Peyer's patch (tissue), 4 donors: Measurements from ENCODE around the gene ARHGEF18. TPM values are rescaled to one million over a fixed set of nuclear protein-coding genes. Genes with fewer than 3 reads are reported as not detected.
"Not testable (repeated sequence)": the region's sequence is repeated elsewhere in the genome, so short reads cannot be mapped to it uniquely, and the experiment has no call there.

Experiments
- DNase-seq, 3 donors: peaks; one replicate each; pipeline ENCODE4 v3.0.0-alpha.2; 2017 to 2019
- H3K27ac ChIP-seq, 4 donors: fragments of 200-600 bp; sonication (generic); one replicate each; pipeline ENCODE4 v1.5.1; 2016 to 2019
- H3K27me3 ChIP-seq, 2 donors: fragments of 200-600 bp; sonication (generic); one replicate each; pipeline ENCODE4 v1.5.1; 2019
- H3K36me3 ChIP-seq, 3 donors: fragments of 200-600 bp; sonication (generic); one replicate each; pipeline ENCODE4 v1.5.1; 2016 to 2019
- H3K4me1 ChIP-seq, 4 donors: fragments of 200-600 bp; sonication (generic); one replicate each; pipeline ENCODE4 v1.5.1; 2016 to 2019
- H3K4me3 ChIP-seq, 4 donors: fragments of 200-600 bp; sonication (generic); 1 replicate in 3 of 4; 2 replicates in 1 of 4; pipeline ENCODE4 v1.5.1; 2016 to 2019; ENCODE audit warnings: mild to moderate bottlenecking in 1 of 4
- H3K9me3 ChIP-seq, 4 donors: fragments of 200-600 bp; sonication (generic); one replicate each; pipeline ENCODE4 v1.5.1; 2016 to 2019; ENCODE audit warnings: mild to moderate bottlenecking in 1 of 4
- POLR2A ChIP-seq, 2 donors: fragments of 450-650 bp; IDR thresholded peaks; one replicate each; pipeline ENCODE4 v1.5.1; 2017; ENCODE audit warnings: antibody characterized with exemption in 2 of 2, mild to moderate bottlenecking in 2 of 2, moderate library complexity in 2 of 2
- total RNA-seq, 4 donors: library from RNA; depleted of rRNA; stranded (reverse); fragments of >200 nt; gene quantifications; one replicate each; pipeline ENCODE4 v1.1.0, GENCODE V29; 2016
- TF ChIP-seq, protein P1 (sequence below), 6 experiments: fragments of 450-650 bp in 4 of 6; fragments of 200-600 bp in 2 of 6; sonication (generic) in 1 of 6; IDR thresholded peaks; one replicate each; pipeline ENCODE4 v1.5.1; 2017 to 2019; ENCODE audit warnings: antibody characterized with exemption in 6 of 6, mild to moderate bottlenecking in 3 of 6, moderate library complexity in 1 of 6

The ARHGEF18 gene
- total RNA-seq, 4 donors from 2014 or later, result 75.9 to 139 (median 111) TPM

DNA sequence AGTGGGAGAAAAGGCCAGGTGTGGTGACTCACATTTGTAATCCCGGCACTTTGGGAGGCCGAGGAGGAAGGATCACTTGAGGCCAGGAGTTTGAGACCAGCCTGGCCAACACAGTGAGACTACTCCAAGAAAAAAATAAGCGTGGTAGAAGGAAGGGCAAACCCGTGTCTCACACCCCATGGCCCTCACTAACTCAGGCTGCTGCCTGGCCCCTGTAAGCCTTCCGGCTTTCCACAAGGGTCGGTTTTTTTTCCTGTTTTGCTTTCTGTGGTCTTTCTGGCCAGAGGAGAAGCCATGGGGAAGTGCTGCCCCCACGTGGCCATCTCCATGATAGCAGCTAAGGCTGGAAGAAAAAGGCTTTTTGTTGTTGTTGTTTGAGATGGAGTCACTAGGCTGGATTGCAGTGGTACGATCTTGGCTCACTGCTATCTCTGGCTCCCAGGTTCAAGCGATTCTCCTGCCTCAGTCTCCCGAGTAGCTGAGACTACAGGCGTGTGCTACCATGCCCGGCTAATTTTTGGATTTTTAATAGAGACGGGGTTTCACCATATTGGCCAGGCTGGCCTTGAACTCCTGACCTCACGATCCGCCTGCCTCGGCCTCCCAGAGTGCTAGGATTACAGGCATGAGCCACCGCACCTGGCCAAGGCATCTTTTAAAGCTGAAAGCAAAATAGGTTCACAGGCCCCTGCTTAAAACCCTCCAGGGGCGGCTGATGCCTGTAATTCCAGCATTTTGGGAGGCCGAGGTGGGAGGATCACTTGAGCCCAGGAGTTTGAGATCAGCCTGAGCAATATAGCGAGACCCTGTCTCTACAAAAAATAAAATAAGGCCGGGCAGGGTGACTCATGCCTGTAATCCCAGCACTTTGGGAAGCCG lies 7.5 kb upstream of the ARHGEF18 start:
- Histone ChIP-seq H3K36me3 (no peaks in the 10 kb centered on the region), H3K4me1 (peaks cover 0 to 37% (median 16%) of the 10 kb centered on the region in 4 donors), H3K27me3 (no peaks in the 10 kb centered on the region), H3K4me3 (no peak overlapping the region), H3K9me3 (no peaks in the 10 kb centered on the region), H3K27ac (peak overlapping the region in 1 of 4 donors; percentile 65)
- no peak for TF ChIP-seq POLR2A (IDR thresholded peaks at IDR 0.05)
- TF ChIP-seq, protein P1, sequence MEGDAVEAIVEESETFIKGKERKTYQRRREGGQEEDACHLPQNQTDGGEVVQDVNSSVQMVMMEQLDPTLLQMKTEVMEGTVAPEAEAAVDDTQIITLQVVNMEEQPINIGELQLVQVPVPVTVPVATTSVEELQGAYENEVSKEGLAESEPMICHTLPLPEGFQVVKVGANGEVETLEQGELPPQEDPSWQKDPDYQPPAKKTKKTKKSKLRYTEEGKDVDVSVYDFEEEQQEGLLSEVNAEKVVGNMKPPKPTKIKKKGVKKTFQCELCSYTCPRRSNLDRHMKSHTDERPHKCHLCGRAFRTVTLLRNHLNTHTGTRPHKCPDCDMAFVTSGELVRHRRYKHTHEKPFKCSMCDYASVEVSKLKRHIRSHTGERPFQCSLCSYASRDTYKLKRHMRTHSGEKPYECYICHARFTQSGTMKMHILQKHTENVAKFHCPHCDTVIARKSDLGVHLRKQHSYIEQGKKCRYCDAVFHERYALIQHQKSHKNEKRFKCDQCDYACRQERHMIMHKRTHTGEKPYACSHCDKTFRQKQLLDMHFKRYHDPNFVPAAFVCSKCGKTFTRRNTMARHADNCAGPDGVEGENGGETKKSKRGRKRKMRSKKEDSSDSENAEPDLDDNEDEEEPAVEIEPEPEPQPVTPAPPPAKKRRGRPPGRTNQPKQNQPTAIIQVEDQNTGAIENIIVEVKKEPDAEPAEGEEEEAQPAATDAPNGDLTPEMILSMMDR (IDR thresholded peaks at IDR 0.05), result peak; percentile 91 to 96 (median 94)
- DNase-seq, result peak; percentile 88 to 94 (median 90)

DNA sequence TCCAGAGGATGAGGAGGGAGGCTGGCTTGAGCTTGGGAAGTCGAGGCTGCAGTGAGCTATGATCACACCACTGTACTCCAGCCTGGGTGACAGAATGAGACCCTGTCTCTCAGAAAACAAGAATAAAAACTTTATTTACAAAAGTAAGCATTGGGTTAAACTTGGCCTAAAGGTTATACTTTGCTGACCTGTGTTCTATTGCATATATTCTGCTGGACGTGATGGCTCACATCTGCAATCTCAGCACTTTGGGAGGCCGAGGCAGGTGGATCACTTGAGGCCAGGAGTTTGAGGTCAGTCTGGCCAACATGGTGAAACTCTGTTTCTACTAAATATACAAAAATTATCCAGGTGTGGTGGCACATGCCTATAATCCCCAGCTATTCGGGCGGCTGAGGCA lies 6.6 kb upstream of the ARHGEF18 start:
- H3K27ac ChIP-seq, result no peak overlapping the region
- no peaks in the 10 kb centered on the region for H3K27me3 ChIP-seq
- TF ChIP-seq, protein P1 (IDR thresholded peaks at IDR 0.05), result no peak
- TF ChIP-seq POLR2A (IDR thresholded peaks at IDR 0.05), result no peak
- DNase-seq, result no peak
- H3K4me1 ChIP-seq, result peaks cover 0 to 34% (median 11%) of the 10 kb centered on the region in 4 donors
- no peaks in the 10 kb centered on the region for H3K36me3 ChIP-seq
- H3K4me3 ChIP-seq, result no peak overlapping the region
- no peaks in the 10 kb centered on the region for H3K9me3 ChIP-seq

DNA sequence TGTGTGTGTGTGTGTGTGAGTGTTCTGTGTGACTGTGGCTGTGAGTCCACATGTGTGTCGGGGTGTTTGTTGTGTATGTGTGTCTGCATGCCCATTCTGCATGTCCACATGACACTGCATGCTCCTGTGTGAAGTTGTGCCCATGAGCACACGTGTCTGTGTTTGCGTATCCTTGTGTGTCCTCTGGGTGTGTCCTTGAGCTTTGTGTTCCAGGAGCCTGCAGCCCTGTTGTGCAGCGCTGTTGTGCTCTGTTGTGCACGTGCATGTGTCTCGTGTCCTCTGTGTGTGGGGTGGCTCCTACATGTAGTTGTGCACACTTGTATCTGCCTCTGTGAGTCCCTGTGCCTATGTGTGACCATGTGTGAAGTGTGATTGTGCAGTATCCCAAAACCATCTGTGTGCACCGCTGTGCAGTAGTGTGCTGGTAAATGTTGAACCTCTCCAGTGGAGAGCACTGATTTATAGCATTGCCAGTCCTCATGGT lies 2.2 kb upstream of the ARHGEF18 start:
- H3K4me3 ChIP-seq, result peak overlapping the region in 2 of 4 donors; percentile 29 to 48
- peaks cover 0 to 23% (median 8%) of the 10 kb centered on the region in 4 donors for H3K4me1 ChIP-seq
- peak overlapping the region in 2 of 4 donors; percentile 82 to 92 for H3K27ac ChIP-seq
- TF ChIP-seq, protein P1 (IDR thresholded peaks at IDR 0.05), result no peak
- TF ChIP-seq POLR2A (IDR thresholded peaks at IDR 0.05), result no peak
- peaks cover 0 to 2% (median 0%) of the 10 kb centered on the region in 4 donors for H3K9me3 ChIP-seq
- no peaks in the 10 kb centered on the region for H3K27me3 ChIP-seq
- no peaks in the 10 kb centered on the region for H3K36me3 ChIP-seq
- DNase-seq, result peak in 1 of 3 donors; percentile 47

DNA sequence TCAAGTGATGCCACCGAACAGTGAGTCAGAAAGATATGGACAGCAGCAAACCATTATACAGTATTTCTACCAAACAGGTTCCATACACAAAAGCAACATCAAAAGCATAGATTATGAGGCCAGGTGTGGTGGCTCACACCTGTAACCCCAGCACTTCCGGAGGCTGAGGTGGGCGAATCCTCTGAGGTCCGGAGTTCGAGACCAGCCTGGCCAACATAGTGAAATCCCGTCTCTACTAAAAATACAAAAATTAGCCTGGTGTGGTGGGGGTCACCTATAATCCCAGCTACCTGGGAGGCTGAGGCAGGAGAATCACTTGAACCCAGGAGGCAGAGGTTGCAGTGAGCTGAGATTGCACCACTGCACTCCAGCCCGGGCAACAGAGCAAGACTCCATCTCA lies 1.7 kb upstream of the ARHGEF18 start:
- H3K27me3 ChIP-seq, H3K4me3 ChIP-seq, DNase-seq, H3K36me3 ChIP-seq, H3K9me3 ChIP-seq: not testable (repeated sequence)
- H3K4me1 ChIP-seq, result peaks cover 0 to 23% (median 8%) of the 10 kb centered on the region in 4 donors
- peak overlapping the region in 2 of 4 donors; percentile 82 to 92 for H3K27ac ChIP-seq

DNA sequence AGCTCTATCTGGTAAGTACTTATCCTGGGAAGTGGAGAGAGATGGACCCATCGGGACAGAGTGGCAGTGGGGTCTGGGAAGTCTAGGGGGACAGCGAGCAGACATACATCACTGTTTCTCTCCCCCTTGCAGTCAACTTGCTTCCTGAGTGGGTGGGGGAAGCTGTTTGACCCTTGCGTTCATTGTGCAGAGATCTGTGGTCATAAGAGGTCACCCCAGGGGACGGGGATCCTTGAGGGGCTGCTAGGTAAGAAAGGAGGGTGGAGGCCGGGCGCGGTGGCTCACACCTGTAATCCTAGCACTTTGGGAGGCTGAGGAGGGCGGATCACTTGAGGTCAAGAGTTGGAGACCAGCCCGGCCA lies 474 bp downstream of the ARHGEF18 start:
- DNase-seq, result no peak
- Histone ChIP-seq H3K4me3 (peak overlapping the region; percentile 13 to 61 (median 34)), H3K9me3 (peaks cover 0 to 9% (median 0%) of the 10 kb centered on the region in 4 donors), H3K36me3 (no peaks in the 10 kb centered on the region), H3K4me1 (peaks cover 0 to 23% (median 8%) of the 10 kb centered on the region in 4 donors), H3K27me3 (no peaks in the 10 kb centered on the region), H3K27ac (peak overlapping the region in 3 of 4 donors; percentile 8 to 92 (median 68))
- TF ChIP-seq, protein P1 (IDR thresholded peaks at IDR 0.05), result no peak
- no peak for TF ChIP-seq POLR2A (IDR thresholded peaks at IDR 0.05)
